ENCODE results near the gene PPP2R2C. TPM values are rescaled to one million over a fixed set of nuclear protein-coding genes. Genes with fewer than 3 reads are reported as not detected.

PPP2R2C gene
- total and polyA plus RNA-seq, 9 of the 15 experiments (the other 6 are each of a cell fraction or from before 2014, with no cell fraction given): 0.04 to 0.06 TPM; not detected in 7

DNA sequence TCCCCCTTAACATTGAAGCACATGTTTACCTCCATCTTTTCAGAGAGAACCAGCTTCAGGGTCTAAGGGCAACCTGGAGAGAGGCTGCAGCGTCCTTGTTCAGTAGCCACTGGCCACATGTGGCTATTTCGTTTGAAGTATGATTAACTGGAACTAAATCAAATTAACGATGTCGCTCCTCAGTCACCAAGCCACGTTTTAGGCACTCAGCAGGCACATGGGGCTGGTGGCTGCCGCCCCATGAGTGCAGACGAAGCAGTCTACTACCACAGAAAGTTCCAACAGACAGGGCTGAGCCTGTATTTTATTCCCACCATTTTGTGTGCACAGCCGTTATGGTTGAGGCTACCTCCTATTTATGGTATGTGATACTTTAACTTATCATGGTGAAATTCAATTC is 103.4 kb downstream of the PPP2R2C start (continued):
- TF ChIP-seq, protein P1, sequence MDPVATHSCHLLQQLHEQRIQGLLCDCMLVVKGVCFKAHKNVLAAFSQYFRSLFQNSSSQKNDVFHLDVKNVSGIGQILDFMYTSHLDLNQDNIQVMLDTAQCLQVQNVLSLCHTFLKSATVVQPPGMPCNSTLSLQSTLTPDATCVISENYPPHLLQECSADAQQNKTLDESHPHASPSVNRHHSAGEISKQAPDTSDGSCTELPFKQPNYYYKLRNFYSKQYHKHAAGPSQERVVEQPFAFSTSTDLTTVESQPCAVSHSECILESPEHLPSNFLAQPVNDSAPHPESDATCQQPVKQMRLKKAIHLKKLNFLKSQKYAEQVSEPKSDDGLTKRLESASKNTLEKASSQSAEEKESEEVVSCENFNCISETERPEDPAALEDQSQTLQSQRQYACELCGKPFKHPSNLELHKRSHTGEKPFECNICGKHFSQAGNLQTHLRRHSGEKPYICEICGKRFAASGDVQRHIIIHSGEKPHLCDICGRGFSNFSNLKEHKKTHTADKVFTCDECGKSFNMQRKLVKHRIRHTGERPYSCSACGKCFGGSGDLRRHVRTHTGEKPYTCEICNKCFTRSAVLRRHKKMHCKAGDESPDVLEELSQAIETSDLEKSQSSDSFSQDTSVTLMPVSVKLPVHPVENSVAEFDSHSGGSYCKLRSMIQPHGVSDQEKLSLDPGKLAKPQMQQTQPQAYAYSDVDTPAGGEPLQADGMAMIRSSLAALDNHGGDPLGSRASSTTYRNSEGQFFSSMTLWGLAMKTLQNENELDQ (CRISPR knock-in tag; IDR thresholded peaks at IDR 0.05; ENCODE audit: borderline replicate concordance): no peak

DNA sequence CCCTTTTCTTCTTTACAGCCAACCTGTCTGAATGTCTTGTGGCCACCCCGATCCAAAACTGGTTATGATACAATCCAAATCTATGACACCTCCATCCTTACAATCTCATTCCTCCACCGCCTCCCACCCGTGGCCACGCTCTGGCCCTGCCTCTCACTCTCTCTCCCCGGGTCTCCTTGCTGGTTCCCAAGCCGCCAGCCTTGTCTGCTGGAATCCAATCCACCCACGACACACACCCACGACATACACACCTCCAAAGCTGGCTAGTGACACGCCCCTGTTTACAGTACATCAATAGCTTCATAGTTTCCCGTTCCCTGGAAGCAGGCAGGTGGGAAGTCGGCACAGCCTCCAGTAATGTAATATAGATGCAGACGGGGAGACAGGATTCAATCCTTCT is 103.8 kb downstream of the PPP2R2C start:
- Histone ChIP-seq H3K27me3 (ENCODE audit: control insufficient read depth in 2 of 2, insufficient read depth in 2 of 2, low read length in 2 of 2) (peaks cover 16 to 79% of the 10 kb centered on the region in 2 experiments; a peak in 4 of 5 replicates), H3K9ac (ENCODE audit: insufficient read depth in 1 of 2, low read depth in 2 of 2, low read length in 2 of 2) (no peak overlapping the region), H3K4me2 (ENCODE audit: insufficient read depth, low read length) (no peak overlapping the region), H3K9me3 (replicated peaks; ENCODE audit: control insufficient read depth, insufficient read depth, low read depth, low read length) (no peaks in the 10 kb centered on the region; the same call in 1 of the 2 replicates), H4K20me1 (replicated peaks; ENCODE audit: control insufficient read depth, insufficient read depth, low read length) (peaks cover 11% of the 10 kb centered on the region), H3K4me3 (no peak overlapping the region), H3K79me2 (ENCODE audit: control insufficient read depth, insufficient read depth, low read length) (no peaks in the 10 kb centered on the region), H3K4me1 (replicated peaks in 1 of 2; ENCODE audit: control insufficient read depth in 2 of 2, insufficient read depth in 2 of 2, low read length in 2 of 2) (no peaks in the 10 kb centered on the region; a peak in 1 of 5 replicates), H2AFZ (ENCODE audit: low read depth, low read length) (no peak overlapping the region), H3K36me3 (ENCODE audit: control insufficient read depth, insufficient read depth, low read length) (no peaks in the 10 kb centered on the region), H3K9me1 (ENCODE audit: control insufficient read depth, insufficient read depth, low read length) (peaks cover 5% of the 10 kb centered on the region), H3K27ac (ENCODE audit: extremely low read depth, low read depth, low read length) (no peak overlapping the region)
- no peak for FAIRE-seq
- ATAC-seq: no peak
- in situ Hi-C loops (cut with MboI): no loop called here
- intact Hi-C loops (cut with micrococcal nuclease): no loop called here
- WGBS (ENCODE audit: insufficient coverage, low coverage, missing lambda C conversion rate): 0% methylated on average over 12 of the region's 12 CpGs
- no peak for DNase-seq (ENCODE audit: extremely low read depth in 1 of 4, low spot score in 3 of 4)
- BruUV-seq (replicated peaks): no TSS peak
- ChIA-PET POLR2A (no interaction called here), CTCF (ENCODE audit: low intra/inter-chr PET ratio) (no interaction called here)
- TF ChIP-seq ZC3H4 (CRISPR knock-in tag; IDR thresholded peaks at IDR 0.05; ENCODE audit: borderline replicate concordance) (no peak), PHB2 (IDR thresholded peaks at IDR 0.05; ENCODE audit: low read depth) (no peak), TEAD1 (CRISPR knock-in tag; IDR thresholded peaks at IDR 0.05) (no peak), PATZ1 (CRISPR knock-in tag; IDR thresholded peaks at IDR 0.05; ENCODE audit: borderline replicate concordance) (no peak), SIN3B (IDR thresholded peaks at IDR 0.05; ENCODE audit: low read depth) (no peak), GATAD2B (IDR thresholded peaks at IDR 0.05; ENCODE audit: borderline replicate concordance) (no peak), RNF219 (CRISPR knock-in tag; IDR thresholded peaks at IDR 0.05) (no peak), FOXJ3 (CRISPR knock-in tag; IDR thresholded peaks at IDR 0.05) (no peak), HDAC3 (IDR thresholded peaks at IDR 0.05; ENCODE audit: borderline replicate concordance, partially characterized antibody) (no peak), CAMTA2 (CRISPR knock-in tag; conservative IDR thresholded peaks at IDR 0.05) (no peak), HNRNPUL1 (IDR thresholded peaks at IDR 0.05; ENCODE audit: low read length) (no peak), SNRNP70 (optimal IDR thresholded peaks at IDR 0.05; ENCODE audit: low read depth, low read length) (no peak)
- TF ChIP-seq, protein P2, sequence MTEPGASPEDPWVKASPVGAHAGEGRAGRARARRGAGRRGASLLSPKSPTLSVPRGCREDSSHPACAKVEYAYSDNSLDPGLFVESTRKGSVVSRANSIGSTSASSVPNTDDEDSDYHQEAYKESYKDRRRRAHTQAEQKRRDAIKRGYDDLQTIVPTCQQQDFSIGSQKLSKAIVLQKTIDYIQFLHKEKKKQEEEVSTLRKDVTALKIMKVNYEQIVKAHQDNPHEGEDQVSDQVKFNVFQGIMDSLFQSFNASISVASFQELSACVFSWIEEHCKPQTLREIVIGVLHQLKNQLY (CRISPR knock-in tag; conservative IDR thresholded peaks at IDR 0.05): no peak
